Activated CD4-positive, alpha-beta T cell treated with anti-CD3 and anti-CD28 coated beads, Interleukin-10, Interleukin-2, amounts not matched to agents 100 ng/mL and 50 ng/mL, durations not matched to agents 16 hours and 8 hours (primary cell): ENCODE data around the gene GPR37L1.
"Not testable (repeated sequence)": the region's sequence is repeated elsewhere in the genome, so short reads cannot be mapped to it uniquely, and the experiment has no call there.

Experiments used
- DNase-seq: peaks from one replicate; pipeline ENCODE4 v3.0.0-alpha.2; 2020

Gene GPR37L1

GRCh38 chr1:202171292-202172014 lies 48.7 kb downstream of the GPR37L1 start:
- DNase-seq, result no peak

- DNase-seq, result no peak
Observed at GRCh38 chr1:202172015-202172355, 49.3 kb downstream of the GPR37L1 start.

- DNase-seq, result no peak
Observed at GRCh38 chr1:202173993-202174392, 51.3 kb downstream of the GPR37L1 start.

- DNase-seq, result no peak
Observed at GRCh38 chr1:202176949-202177927, 54.5 kb downstream of the GPR37L1 start.

- DNase-seq, result no peak
Observed at GRCh38 chr1:202179828-202180750, 57.4 kb downstream of the GPR37L1 start.

GRCh38 chr1:202180751-202181139 lies 58.0 kb downstream of the GPR37L1 start:
- not testable (repeated sequence) for DNase-seq

- DNase-seq, result no peak
Observed at GRCh38 chr1:202181586-202181985, 58.9 kb downstream of the GPR37L1 start.

GRCh38 chr1:202182040-202182877 lies 59.5 kb downstream of the GPR37L1 start:
- DNase-seq, result no peak
